Mononuclear cell (primary cell): ENCODE data around the gene MEGF6. TPM values are rescaled to one million over a fixed set of nuclear protein-coding genes. Genes with fewer than 3 reads are reported as not detected.
"Not testable (repeated sequence)": the region's sequence is repeated elsewhere in the genome, so short reads cannot be mapped to it uniquely, and the experiment has no call there.

Experiments used
- H3K27me3 ChIP-seq: 2 replicates; pipeline ENCODE4 v1.6.0; 2011; ENCODE audit warnings: low read length, control low read depth; ENCODE audit not compliant: insufficient read depth
- H3K4me1 ChIP-seq: 2 replicates; pipeline ENCODE4 v1.5.1; 2011; ENCODE audit warnings: mild to moderate bottlenecking, low read length, control low read depth; ENCODE audit not compliant: insufficient read depth
- H3K4me3 ChIP-seq: 2 replicates; pipeline ENCODE4 v1.5.1; 2011; ENCODE audit warnings: mild to moderate bottlenecking, low read length, moderate library complexity
- H3K9me3 ChIP-seq: 2 replicates; pipeline ENCODE4 v1.5.1; 2011; ENCODE audit warnings: low read depth, mild to moderate bottlenecking, control low read depth, low read length
- total RNA-seq: library from RNA; depleted of rRNA; stranded (reverse); fragments of >200 nt; gene quantifications from one replicate; pipeline ENCODE4 v1.2.3, GENCODE V29; 2012

The MEGF6 gene
- total RNA-seq, 1 donor = 16.2 TPM

- H3K9me3 ChIP-seq = no peaks in the 10 kb centered on the region
- H3K4me1 ChIP-seq = no peaks in the 10 kb centered on the region
- no peaks in the 10 kb centered on the region for H3K27me3 ChIP-seq
Measured at GRCh38 chr1:3586986-3587759, 24.1 kb downstream of the MEGF6 start.

GRCh38 chr1:3585940-3586568 is 25.3 kb downstream of the MEGF6 start:
- Histone ChIP-seq H3K27me3 (no peaks in the 10 kb centered on the region), H3K4me1 (no peaks in the 10 kb centered on the region), H3K9me3 (no peaks in the 10 kb centered on the region), H3K4me3 (no peak overlapping the region)

More at GRCh38 chr1:3586986-3587759, 24.1 kb downstream of the MEGF6 start:
- no peak overlapping the region for H3K4me3 ChIP-seq

GRCh38 chr1:3585353-3585868 is 25.9 kb downstream of the MEGF6 start:
- H3K27me3 ChIP-seq, H3K9me3 ChIP-seq, H3K4me1 ChIP-seq, H3K4me3 ChIP-seq: not testable (repeated sequence)

- Histone ChIP-seq H3K27me3 (no peaks in the 10 kb centered on the region), H3K4me1 (no peaks in the 10 kb centered on the region), H3K4me3 (no peak overlapping the region), H3K9me3 (no peaks in the 10 kb centered on the region)
Measured at GRCh38 chr1:3584915-3585314, 26.4 kb downstream of the MEGF6 start.

- not testable (repeated sequence) for H3K27me3 ChIP-seq, H3K4me3 ChIP-seq, H3K9me3 ChIP-seq, H3K4me1 ChIP-seq
Measured at GRCh38 chr1:3583751-3584150, 27.6 kb downstream of the MEGF6 start.

- Histone ChIP-seq H3K9me3 (no peaks in the 10 kb centered on the region), H3K4me1 (no peaks in the 10 kb centered on the region), H3K27me3 (no peaks in the 10 kb centered on the region), H3K4me3 (no peak overlapping the region)
Measured at GRCh38 chr1:3581296-3582036, 29.8 kb downstream of the MEGF6 start.

- no peak overlapping the region for H3K4me3 ChIP-seq
- no peaks in the 10 kb centered on the region for H3K4me1 ChIP-seq
- no peaks in the 10 kb centered on the region for H3K27me3 ChIP-seq
- H3K9me3 ChIP-seq = no peaks in the 10 kb centered on the region
Measured at GRCh38 chr1:3580231-3580630, 31.1 kb downstream of the MEGF6 start.

- no peaks in the 10 kb centered on the region for H3K9me3 ChIP-seq
- no peaks in the 10 kb centered on the region for H3K4me1 ChIP-seq
- no peak overlapping the region for H3K4me3 ChIP-seq
- no peaks in the 10 kb centered on the region for H3K27me3 ChIP-seq
Measured at GRCh38 chr1:3579626-3580025, 31.7 kb downstream of the MEGF6 start.

GRCh38 chr1:3578906-3579305 is 32.4 kb downstream of the MEGF6 start:
- no peaks in the 10 kb centered on the region for H3K9me3 ChIP-seq
- no peak overlapping the region for H3K4me3 ChIP-seq
- H3K27me3 ChIP-seq = no peaks in the 10 kb centered on the region
- H3K4me1 ChIP-seq = no peaks in the 10 kb centered on the region

GRCh38 chr1:3578433-3578805 is 32.9 kb downstream of the MEGF6 start:
- Histone ChIP-seq H3K27me3 (no peaks in the 10 kb centered on the region), H3K9me3 (no peaks in the 10 kb centered on the region), H3K4me1 (no peaks in the 10 kb centered on the region), H3K4me3 (no peak overlapping the region)

GRCh38 chr1:3577711-3578432 is 33.4 kb downstream of the MEGF6 start:
- H3K4me3 ChIP-seq = no peak overlapping the region
- H3K4me1 ChIP-seq = no peaks in the 10 kb centered on the region
- H3K27me3 ChIP-seq = no peaks in the 10 kb centered on the region
- no peaks in the 10 kb centered on the region for H3K9me3 ChIP-seq

- H3K9me3 ChIP-seq = no peaks in the 10 kb centered on the region
- H3K27me3 ChIP-seq = no peaks in the 10 kb centered on the region
- no peak overlapping the region for H3K4me3 ChIP-seq
- H3K4me1 ChIP-seq = no peaks in the 10 kb centered on the region
Measured at GRCh38 chr1:3577300-3577699, 34.0 kb downstream of the MEGF6 start.

GRCh38 chr1:3575993-3576392 is 35.3 kb downstream of the MEGF6 start:
- Histone ChIP-seq H3K4me3 (no peak overlapping the region), H3K4me1 (no peaks in the 10 kb centered on the region), H3K27me3 (no peaks in the 10 kb centered on the region), H3K9me3 (no peaks in the 10 kb centered on the region)

- not testable (repeated sequence) for H3K9me3 ChIP-seq, H3K4me1 ChIP-seq
Measured at GRCh38 chr1:3575515-3575914, 35.8 kb downstream of the MEGF6 start.

GRCh38 chr1:3573500-3573899 is 37.8 kb downstream of the MEGF6 start:
- H3K27me3 ChIP-seq = no peaks in the 10 kb centered on the region
- no peaks in the 10 kb centered on the region for H3K9me3 ChIP-seq
- H3K4me3 ChIP-seq = no peak overlapping the region
- H3K4me1 ChIP-seq = no peaks in the 10 kb centered on the region

More at GRCh38 chr1:3575515-3575914, 35.8 kb downstream of the MEGF6 start:
- not testable (repeated sequence) for H3K27me3 ChIP-seq, H3K4me3 ChIP-seq
